PC-3 (cell line): Measurements from ENCODE around the gene ACTG1. TPM values are rescaled to one million over a fixed set of nuclear protein-coding genes. Genes with fewer than 3 reads are reported as not detected.
A peak's percentile ranks its signal among the peaks of the same experiment; 100 is the strongest.

Source experiments
- ATAC-seq: fragments of 200-7000 bp; cut with Tn5 transposase; 2 replicates; pipeline ENCODE4 v1.9.1; 2020; ENCODE audit warnings: mild to moderate bottlenecking, moderate library complexity
- BruUV-seq: library from RNA; stranded (reverse); fragments of 400-500 nt; replicated peaks from 2 replicates; lab custom pipeline; 2021; lab: Mats Ljungman, UMichigan
- CTCF ChIA-PET: fragments of 300-600 bp; sonication (Branson Sonifier 250); formaldehyde crosslinking; loops from one replicate; lab custom pipeline; 2022; ENCODE audit warnings: antibody characterized with exemption; lab: Charles Lee
- POLR2A ChIA-PET: fragments of 300-600 bp; sonication (Branson Sonifier 250); formaldehyde crosslinking; loops from one replicate; lab custom pipeline; 2022; ENCODE audit warnings: antibody characterized with exemption; ENCODE audit not compliant: unreplicated experiment; lab: Charles Lee
- DNase-seq: peaks from one replicate; pipeline ENCODE4 v3.0.0-alpha.2; 2015
- H2AFZ ChIP-seq: fragments of 300-600 bp; sonication (generic); 2 replicates; pipeline ENCODE4 v1.6.0; 2016; ENCODE audit warnings: antibody characterized with exemption, low read length
- H3F3A ChIP-seq: fragments of 300-600 bp; sonication (generic); one replicate; pipeline ENCODE4 v1.6.0; 2017; ENCODE audit warnings: antibody characterized with exemption, low read length, control low read depth, mild to moderate bottlenecking; ENCODE audit not compliant: unreplicated experiment
- H3K27ac ChIP-seq: fragments of 300-600 bp; sonication (generic); 2 replicates; pipeline ENCODE4 v1.5.1; 2016; ENCODE audit warnings: mild to moderate bottlenecking, low read length
- H3K27me3 ChIP-seq: fragments of 300-600 bp; sonication (generic); 2 replicates; pipeline ENCODE4 v1.6.1; 2016; ENCODE audit warnings: low read length, mixed read lengths
- H3K36me3 ChIP-seq: fragments of 300-600 bp; sonication (generic); 2 replicates; pipeline ENCODE4 v1.6.1; 2016; ENCODE audit warnings: low read depth, mixed run types, low read length, mixed read lengths
- H3K4me1 ChIP-seq: fragments of 300-600 bp; sonication (generic); 2 replicates; pipeline ENCODE4 v1.5.1; 2016; ENCODE audit warnings: low read length; ENCODE audit not compliant: insufficient read depth
- H3K4me2 ChIP-seq: fragments of 300-600 bp; sonication (generic); 2 replicates; pipeline ENCODE4 v1.6.0; 2016; ENCODE audit warnings: low read length
- H3K4me3 ChIP-seq: fragments of 300-600 bp; sonication (generic); 2 replicates; pipeline ENCODE4 v1.5.1; 2016; ENCODE audit warnings: mild to moderate bottlenecking, low read length, mixed read lengths
- H3K79me2 ChIP-seq: fragments of 300-600 bp; sonication (generic); 2 replicates; pipeline ENCODE4 v1.6.1; 2017; ENCODE audit warnings: low read length, mixed read lengths
- H3K9ac ChIP-seq: fragments of 300-600 bp; sonication (generic); 2 replicates; pipeline ENCODE4 v1.6.0; 2016; ENCODE audit warnings: mild to moderate bottlenecking, low read length
- H3K9me2 ChIP-seq: fragments of 300-600 bp; sonication (generic); replicated peaks from 2 replicates; pipeline ENCODE4 v1.6.1; 2016; ENCODE audit warnings: mixed run types, low read length, mixed read lengths
- H3K9me3 ChIP-seq: fragments of 300-600 bp; sonication (generic); 2 replicates; pipeline ENCODE4 v1.6.1; 2016; ENCODE audit warnings: low read length, mixed read lengths
- H4K20me1 ChIP-seq: fragments of 300-600 bp; sonication (generic); 2 replicates; pipeline ENCODE4 v1.6.1; 2016; ENCODE audit warnings: low read length, mixed read lengths
- EZH2 ChIP-seq: fragments of 300-600 bp; sonication (generic); IDR thresholded peaks from one replicate; pipeline ENCODE4 v1.6.1; 2017; ENCODE audit warnings: antibody characterized with exemption, mild to moderate bottlenecking, low read length; ENCODE audit not compliant: unreplicated experiment
- EZH2phosphoT487 ChIP-seq: fragments of 300-600 bp; sonication (generic); IDR thresholded peaks from 2 replicates; pipeline ENCODE4 v1.6.1; 2018; ENCODE audit warnings: mild to moderate bottlenecking, antibody characterized with exemption, low read length, borderline replicate concordance
- intact Hi-C: fragments of 100-400 bp; cut with micrococcal nuclease; formaldehyde crosslinking; loops from 2 replicates; pipeline ENCODE4 v1.9.0; 2023
- total RNA-seq: library from RNA; depleted of rRNA; stranded (reverse); fragments of >200 nt; gene quantifications from 2 replicates; pipeline ENCODE4 v1.2.3, GENCODE V29; 2014
- TF ChIP-seq, protein P1 (sequence below): fragments of 300-600 bp; sonication (generic); conservative IDR thresholded peaks from 2 replicates; pipeline ENCODE4 v1.5.1; 2017; ENCODE audit warnings: antibody characterized with exemption, low read depth, mild to moderate bottlenecking, low read length

ACTG1 gene
- total RNA-seq, 1 experiment from 2014 or later = 4,503 TPM

DNA sequence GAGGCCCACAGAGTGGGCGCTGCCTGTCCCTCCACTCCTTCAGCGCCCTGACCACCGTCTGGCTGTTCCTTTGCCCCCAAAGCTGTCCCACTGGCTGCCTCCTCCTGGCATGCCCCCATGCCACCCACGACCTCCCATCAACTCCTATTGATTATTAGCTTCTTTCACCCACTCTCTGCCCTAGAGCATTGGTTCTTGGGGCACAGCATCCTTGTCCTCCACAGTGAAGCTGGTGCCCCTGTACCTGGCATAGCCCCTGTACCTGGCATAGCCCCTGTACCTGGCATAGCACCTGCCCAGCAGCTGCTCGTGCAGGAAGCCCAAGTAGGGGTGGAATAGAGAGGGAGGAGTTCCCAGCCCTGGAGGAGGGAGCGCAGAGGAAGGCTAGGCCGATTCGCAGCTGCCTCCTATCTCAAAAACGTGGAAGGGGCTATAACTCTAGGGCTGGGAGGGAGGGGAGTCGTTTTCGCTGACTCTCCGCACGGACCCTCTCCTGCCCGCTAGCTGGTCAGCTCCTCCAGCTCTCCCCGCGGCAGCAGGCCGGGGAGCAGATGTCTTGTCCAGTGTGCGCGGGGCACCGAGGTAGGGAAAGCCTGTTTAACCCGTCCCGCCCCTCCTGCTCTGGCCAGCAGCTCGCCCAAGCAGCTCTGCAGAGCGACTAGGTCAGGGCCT lies 5.7 kb upstream of the ACTG1 start:
- DNase-seq (peak; percentile 25), ATAC-seq (peak; percentile 2)
- H3K4me2 ChIP-seq = peak overlapping the region; percentile 99
- ChIA-PET POLR2A (no interaction called here), CTCF (interaction anchor here (0.6 to 1.4 kb wide), 5 partner anchors 10 to 49 kb away, joined by 3 to 9 read pairs (median 3); partner anchors contain the start of genes FAAP100 and FSCN2)
- no peak for TF ChIP-seq EZH2phosphoT487
- H3K9me2 ChIP-seq = no peaks in the 10 kb centered on the region
- intact Hi-C loops = loop anchor here (10.0 kb wide), 1 partner anchor 123 kb away; the partner anchor contains the start of gene BAHCC1
- H3K27me3 ChIP-seq = no peaks in the 10 kb centered on the region
- H3K79me2 ChIP-seq = peaks cover 35% of the 10 kb centered on the region
- H3K9me3 ChIP-seq = no peaks in the 10 kb centered on the region
- H2AFZ ChIP-seq = peak overlapping the region; percentile 80
- no peaks in the 10 kb centered on the region for H3K36me3 ChIP-seq
- peak overlapping the region; percentile 82 for H3K9ac ChIP-seq
- BruUV-seq = no TSS peak
- peak overlapping the region; percentile 61; the same call in 1 of the 2 replicates for H3K27ac ChIP-seq
- H3K4me3 ChIP-seq = peak overlapping the region; percentile 78
- peaks cover 4% of the 10 kb centered on the region for H3F3A ChIP-seq
- no peaks in the 10 kb centered on the region for H4K20me1 ChIP-seq
- H3K4me1 ChIP-seq = peaks cover 47% of the 10 kb centered on the region

DNA sequence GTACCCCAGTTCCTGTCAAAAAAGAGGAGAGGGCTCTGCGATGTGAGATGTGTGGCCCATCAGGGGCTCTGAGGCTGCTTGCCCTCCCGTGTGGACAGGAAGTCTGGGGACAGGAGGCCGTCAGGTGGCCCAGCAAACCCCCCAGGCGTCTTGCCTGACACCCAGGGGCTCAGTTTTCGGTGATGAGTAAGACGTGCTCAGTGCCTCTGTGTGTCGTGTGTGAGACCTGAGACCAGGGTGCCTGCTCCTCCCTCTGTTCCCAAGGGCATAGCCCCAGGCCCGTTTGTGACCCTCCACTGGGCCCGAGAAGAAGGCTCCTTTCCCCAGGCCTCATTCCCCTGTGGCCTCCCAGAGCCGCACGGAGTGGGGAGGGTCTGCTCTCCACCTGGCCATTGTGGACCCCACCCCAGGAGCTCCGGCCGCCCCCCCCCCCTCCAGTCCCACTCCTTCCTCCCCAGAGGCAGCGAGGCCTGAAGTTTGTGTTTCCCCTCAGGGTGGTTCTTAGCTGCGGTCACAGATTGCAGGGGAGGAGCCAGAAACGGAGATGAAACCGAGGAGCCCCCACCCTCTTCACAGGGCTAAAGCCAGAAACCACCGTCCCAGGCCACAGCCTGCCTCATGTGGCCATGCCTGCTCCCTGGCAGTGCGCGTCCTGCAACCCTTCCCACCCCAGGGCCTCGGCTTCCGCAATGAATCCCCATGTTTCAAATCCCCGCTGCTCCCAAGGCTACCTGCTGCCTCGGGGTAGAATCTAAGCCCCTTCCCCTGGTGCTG lies 4.9 kb upstream of the ACTG1 start:
- H3K4me3 ChIP-seq = no peak overlapping the region
- ATAC-seq = no peak
- no peak overlapping the region for H3K27ac ChIP-seq
- peaks cover 47% of the 10 kb centered on the region for H3K4me1 ChIP-seq
- H3K9me3 ChIP-seq = no peaks in the 10 kb centered on the region
- peaks cover 39% of the 10 kb centered on the region for H3K79me2 ChIP-seq
- H3K9ac ChIP-seq = no peak overlapping the region
- H3F3A ChIP-seq = peaks cover 6% of the 10 kb centered on the region
- CTCF ChIA-PET = no interaction called here
- no peaks in the 10 kb centered on the region for H3K36me3 ChIP-seq
- TF ChIP-seq EZH2phosphoT487 (no peak), EZH2 (no peak)
- TF ChIP-seq, protein P1, sequence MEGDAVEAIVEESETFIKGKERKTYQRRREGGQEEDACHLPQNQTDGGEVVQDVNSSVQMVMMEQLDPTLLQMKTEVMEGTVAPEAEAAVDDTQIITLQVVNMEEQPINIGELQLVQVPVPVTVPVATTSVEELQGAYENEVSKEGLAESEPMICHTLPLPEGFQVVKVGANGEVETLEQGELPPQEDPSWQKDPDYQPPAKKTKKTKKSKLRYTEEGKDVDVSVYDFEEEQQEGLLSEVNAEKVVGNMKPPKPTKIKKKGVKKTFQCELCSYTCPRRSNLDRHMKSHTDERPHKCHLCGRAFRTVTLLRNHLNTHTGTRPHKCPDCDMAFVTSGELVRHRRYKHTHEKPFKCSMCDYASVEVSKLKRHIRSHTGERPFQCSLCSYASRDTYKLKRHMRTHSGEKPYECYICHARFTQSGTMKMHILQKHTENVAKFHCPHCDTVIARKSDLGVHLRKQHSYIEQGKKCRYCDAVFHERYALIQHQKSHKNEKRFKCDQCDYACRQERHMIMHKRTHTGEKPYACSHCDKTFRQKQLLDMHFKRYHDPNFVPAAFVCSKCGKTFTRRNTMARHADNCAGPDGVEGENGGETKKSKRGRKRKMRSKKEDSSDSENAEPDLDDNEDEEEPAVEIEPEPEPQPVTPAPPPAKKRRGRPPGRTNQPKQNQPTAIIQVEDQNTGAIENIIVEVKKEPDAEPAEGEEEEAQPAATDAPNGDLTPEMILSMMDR = no peak
- intact Hi-C loops = loop anchor here (10.0 kb wide), 1 partner anchor 123 kb away; the partner anchor contains the start of gene BAHCC1
- H3K27me3 ChIP-seq = no peaks in the 10 kb centered on the region
- no peaks in the 10 kb centered on the region for H3K9me2 ChIP-seq
- peak overlapping the region; percentile 96; the same call in 1 of the 2 replicates for H3K4me2 ChIP-seq
- H2AFZ ChIP-seq = no peak overlapping the region
- no TSS peak for BruUV-seq
- POLR2A ChIA-PET = no interaction called here
- DNase-seq = no peak
- no peaks in the 10 kb centered on the region; the same call in 1 of the 2 replicates for H4K20me1 ChIP-seq

DNA sequence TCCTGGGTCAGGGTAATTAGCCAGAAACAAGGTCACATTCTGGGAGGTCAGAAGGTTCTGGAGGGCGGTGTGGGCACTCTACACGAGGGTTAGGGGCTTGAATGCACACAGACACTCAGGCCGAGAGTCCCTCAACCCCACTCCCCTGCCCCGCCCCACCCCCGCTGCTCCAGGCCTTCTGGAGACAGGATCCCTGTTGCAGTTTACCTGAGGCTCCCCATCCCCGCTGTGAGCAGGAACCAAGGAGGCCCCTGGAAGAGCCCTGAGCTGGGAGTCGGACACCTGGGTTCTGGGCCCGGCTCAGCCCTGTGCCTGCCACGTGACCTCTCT lies 4.4 kb upstream of the ACTG1 start:
- no peaks in the 10 kb centered on the region for H3K9me2 ChIP-seq
- TF ChIP-seq EZH2phosphoT487 (no peak), EZH2 (no peak)
- TF ChIP-seq, protein P1 = no peak
- H2AFZ ChIP-seq = no peak overlapping the region
- peaks cover 3% of the 10 kb centered on the region for H3K36me3 ChIP-seq
- no peaks in the 10 kb centered on the region for H3K27me3 ChIP-seq
- peak overlapping the region; percentile 79; the same call in 1 of the 2 replicates for H3K4me3 ChIP-seq
- H3K4me1 ChIP-seq = peaks cover 47% of the 10 kb centered on the region
- no peak for ATAC-seq
- BruUV-seq = no TSS peak
- peaks cover 6% of the 10 kb centered on the region for H3F3A ChIP-seq
- no peaks in the 10 kb centered on the region for H3K9me3 ChIP-seq
- peaks cover 5% of the 10 kb centered on the region for H4K20me1 ChIP-seq
- ChIA-PET POLR2A (no interaction called here), CTCF (no interaction called here)
- H3K79me2 ChIP-seq = peaks cover 45% of the 10 kb centered on the region
- no peak overlapping the region for H3K9ac ChIP-seq
- intact Hi-C loops = loop anchor here (10.0 kb wide), 1 partner anchor 122 kb away; the partner anchor contains the start of gene BAHCC1
- peak overlapping the region; percentile 96 for H3K4me2 ChIP-seq
- no peak for DNase-seq
- no peak overlapping the region for H3K27ac ChIP-seq
